Stimulated activated CD8-positive, alpha-beta memory T cell treated with anti-CD3 and anti-CD28 coated beads, Interleukin-2, amount 100 ng/mL, for 48 hours (primary cell): ENCODE results near the gene VAX1.
"Not testable (repeated sequence)": the region's sequence is repeated elsewhere in the genome, so short reads cannot be mapped to it uniquely, and the experiment has no call there.

Source experiments
- DNase-seq, 2 donors: peaks; one replicate each; pipeline ENCODE4 v3.0.0-alpha.2; 2020; ENCODE audit warnings: low read depth in 2 of 2

VAX1 gene

DNA sequence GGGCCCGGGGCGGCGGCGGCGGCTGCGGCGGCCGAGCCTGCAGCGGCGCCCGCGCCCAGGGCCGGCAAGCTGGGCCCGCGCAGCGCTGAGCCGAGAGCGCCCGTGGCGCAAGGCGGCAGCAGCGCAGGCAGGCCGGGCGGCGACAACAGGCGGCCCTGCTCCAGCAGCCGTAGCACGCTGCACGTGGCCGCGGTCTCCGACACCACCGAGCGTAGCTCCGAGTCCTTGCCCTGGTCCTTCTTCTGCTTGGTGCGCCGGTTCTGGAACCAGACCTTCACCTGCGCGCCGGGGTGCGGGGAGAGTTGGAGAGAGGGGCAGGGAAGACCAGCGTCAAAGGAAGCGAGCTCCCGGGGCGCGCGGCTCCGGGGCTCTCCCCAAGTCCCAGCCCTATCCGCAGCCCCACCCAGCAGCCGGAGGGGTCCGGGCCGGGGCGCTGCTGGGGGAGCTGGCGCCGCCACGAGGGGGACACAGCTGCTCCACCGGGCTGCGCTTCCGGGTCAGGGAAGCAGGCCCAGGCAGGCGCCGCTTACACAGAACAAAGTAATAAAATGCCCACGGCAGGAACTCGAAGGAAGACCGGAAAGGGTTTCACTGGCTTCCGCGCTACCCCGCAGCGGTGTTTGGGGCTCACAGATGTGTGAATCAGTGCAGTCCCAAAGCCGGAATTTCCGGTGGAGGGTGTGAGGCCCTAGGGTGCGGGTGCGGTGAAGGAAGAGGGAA lies 3.6 kb downstream of the VAX1 start:
- DNase-seq, result no peak

DNA sequence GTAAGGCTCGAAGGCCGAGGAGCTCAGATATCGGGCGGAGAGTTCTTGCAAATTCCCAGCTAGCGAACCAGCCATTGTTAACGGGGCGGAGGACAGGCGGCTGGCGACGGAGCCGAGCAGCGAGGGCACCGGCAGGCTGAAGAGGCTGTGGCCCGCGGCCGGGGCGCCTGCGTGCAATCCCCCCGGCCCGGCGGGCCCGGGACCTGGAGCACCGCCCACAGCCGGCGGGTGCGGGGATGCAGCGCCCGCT lies 4.1 kb downstream of the VAX1 start:
- DNase-seq, result no peak

DNA sequence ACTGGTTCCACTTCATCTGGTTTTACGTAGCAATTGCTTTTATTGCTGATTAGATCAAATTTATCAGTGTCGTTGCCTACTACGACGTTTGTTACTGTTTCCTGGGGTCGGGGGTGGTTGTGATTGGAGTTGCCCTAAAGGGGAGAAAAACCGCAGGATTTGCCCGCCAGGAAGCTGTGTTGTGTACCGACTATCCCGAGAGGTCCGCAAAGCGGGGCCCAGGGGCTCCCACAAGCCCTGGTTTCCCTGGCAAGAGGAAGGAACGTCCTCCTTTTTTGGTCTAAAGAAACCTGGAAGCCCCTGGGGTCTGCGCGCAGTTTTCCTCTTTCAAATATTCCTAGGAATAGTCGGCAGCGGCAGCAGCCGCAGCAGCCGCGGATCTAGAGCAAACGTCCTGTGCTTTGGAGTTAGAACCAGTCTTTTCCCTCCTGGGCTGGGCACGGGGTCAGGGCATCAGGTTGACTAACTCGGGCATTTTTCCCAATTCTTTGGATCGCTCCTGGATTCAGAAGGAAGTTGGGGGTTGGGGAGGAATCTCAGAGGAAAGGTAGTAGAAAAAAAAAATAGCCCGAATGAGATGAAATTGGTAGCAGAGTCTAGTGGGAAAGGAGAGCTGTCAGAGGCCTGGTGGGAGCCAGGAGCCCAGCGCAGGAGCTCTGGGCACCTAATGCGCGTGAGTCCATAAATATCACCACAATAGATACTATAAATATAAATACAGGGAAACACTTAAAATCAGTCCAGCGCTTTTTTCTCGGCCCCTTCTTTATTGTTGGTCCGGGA lies 4.6 kb downstream of the VAX1 start:
- DNase-seq, result no peak

DNA sequence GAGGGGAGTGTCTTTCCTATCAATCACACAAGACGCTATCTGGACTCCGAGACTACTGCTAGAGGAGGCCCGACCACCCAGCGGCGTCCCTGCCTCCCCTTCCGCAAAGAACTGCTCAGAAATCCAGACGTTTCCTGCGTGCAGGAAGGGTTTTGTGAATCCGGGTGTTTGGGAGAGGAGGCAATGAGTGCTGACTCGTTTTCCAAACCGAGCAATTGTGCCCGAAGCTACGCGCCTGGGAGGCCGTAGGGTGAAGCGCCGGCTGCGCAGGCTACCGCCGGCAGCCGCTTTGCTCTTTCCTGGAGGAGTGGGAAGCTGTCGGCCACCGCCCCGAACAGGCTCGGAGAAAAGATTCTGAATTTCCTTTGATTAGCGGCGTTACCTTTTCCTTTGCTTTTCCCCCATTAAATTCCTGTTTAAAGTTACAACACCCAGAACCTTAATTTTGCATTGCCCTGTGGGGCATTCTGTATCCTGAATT lies 5.3 kb downstream of the VAX1 start:
- DNase-seq, result no peak

DNA sequence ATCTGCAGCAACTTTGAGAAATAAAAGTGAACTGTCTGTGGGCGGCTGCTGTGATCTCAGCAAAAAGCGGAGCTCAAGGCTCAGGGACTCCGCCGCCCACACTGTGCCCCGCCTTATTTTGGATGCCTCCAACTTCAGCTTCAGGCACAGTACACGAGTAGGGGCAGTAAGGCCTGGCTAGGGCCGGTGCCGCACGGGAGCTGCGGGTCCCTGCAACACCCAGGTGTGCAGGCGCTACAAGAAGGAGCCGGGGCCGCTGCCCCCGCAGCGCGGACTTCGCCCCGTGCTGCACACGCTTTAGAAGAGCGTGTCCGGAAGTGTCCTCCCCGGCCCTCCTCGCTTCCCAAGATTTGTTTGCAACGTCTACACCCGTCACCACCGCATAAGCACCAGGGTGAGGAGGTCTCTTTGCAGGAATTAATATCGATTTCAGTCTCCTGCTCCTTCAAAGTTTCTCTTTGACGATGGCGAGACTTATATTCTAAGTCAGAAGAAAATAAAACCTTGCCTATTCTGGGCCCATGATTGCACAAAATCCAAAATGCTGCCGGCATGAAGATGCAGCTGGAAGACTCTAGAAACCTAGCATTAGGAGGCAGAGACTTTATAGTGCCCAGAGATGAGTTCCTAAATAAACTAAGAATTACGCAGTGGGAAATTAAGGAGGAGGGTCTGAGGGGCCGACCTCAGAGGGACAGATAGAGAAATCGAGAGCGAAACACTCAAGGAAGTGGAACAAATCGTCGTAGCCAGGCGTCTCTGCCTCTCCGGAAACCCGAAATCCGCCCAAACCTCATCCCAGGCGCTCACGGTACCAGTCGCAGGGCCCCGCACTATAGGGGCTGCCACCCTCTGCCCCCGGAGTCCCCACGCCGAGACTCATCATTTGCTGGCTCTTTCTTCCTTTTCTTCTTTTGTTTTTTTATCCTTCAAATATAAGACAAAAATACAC lies 6.4 kb downstream of the VAX1 start:
- DNase-seq, result no peak

DNA sequence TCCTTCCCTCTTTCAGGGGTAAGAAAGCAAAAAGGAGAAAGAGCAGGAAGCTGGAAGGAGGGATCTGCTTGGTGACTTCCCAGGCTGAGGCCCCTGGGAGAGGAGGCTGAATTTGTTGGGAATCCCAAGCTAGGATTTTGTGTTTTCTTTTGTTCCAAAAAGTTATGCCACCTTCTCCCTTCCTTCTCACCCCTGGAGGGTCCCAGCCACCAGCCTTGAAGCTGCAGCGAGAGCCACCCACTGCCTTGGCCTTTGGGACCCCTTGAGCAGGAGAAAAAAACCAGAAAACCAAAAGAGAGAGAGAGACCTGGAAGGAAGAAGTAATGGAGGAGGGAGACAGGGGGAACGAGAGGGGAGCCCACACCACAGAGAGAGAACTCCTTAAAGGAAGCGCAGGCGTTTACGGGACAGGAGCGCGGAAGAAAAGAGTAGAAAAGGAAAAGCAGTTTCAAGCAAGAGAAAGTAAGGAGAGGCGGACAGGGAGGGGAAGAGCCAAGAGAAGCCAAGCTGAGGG lies 7.2 kb downstream of the VAX1 start:
- no peak for DNase-seq

DNA sequence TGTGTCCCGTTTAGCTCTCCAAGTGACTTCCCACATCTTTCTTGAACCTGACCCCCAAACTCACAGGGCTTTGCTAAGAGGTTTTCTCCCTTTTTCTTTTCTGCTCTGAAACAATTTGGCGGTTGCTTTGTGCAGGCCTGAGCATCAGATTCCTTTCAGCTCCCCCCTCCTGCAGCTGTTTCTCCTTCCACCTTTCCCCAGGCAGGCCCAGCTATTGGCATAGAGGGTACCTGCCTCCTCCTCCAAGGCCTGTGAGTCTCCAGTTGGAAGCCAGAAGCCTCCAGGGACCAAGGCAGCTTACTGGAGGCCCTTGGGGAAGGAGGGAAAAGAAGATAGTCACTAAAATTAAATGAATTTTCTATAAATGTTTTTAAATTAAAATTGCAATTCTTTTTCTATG lies 7.7 kb downstream of the VAX1 start:
- no peak for DNase-seq

DNA sequence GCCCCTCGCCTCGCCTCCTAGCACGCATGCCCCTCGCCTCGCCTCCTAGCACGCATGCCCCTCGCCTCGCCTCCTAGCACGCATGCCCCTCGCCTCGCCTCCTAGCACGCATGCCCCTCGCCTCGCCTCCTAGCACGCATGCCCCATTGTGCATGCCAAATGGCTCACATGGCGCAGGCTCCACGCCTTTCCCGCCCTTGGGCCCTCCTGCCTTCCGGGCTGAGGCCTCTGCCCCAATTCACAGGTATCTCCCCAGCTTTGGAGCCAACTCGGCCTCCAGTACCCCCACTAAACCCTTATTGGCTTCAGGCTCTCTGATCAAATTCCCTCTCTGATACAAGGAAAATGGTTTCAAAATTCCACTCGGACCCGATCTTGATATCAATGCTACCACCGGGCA lies 11.4 kb downstream of the VAX1 start:
- DNase-seq, result not testable (repeated sequence)

DNA sequence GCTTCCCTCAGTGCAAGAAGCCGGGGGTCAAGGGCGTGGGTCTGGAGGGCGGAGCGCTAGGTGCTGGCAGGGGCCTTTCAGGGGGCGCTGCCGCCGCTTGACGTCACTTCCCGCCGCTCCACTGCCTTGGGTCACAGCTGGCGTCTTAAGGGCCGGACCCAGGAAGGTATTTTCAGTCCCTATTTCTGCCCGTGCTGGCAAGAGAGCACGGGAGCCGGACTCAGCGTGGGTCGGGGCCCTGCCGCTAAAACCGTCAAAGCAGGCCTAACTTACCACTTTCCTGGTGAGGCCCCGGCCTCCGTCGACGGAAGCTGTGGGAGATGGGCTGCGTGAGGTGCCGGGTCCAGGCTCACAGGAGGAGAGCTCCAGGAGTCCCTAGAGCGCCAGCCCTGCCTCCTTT lies 12.0 kb downstream of the VAX1 start:
- no peak for DNase-seq

DNA sequence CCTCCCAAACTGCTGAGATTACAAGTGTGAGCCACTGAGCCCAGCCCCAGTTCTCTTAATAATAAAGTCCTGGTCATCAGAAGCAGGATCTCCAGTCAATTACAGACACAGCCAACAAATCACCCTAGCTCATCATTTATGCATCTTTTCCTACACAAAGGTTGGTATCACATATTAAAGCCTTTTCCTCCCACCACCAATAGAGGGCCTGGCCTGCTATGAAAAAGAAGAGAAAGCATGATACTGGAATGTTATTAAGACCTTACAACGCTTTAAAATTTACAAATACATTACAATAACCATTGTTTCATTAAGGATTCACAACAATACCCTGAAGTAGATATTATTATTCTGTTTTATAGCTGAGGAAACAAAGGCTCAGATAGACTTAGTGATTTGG lies 25.9 kb downstream of the VAX1 start:
- DNase-seq, result no peak

DNA sequence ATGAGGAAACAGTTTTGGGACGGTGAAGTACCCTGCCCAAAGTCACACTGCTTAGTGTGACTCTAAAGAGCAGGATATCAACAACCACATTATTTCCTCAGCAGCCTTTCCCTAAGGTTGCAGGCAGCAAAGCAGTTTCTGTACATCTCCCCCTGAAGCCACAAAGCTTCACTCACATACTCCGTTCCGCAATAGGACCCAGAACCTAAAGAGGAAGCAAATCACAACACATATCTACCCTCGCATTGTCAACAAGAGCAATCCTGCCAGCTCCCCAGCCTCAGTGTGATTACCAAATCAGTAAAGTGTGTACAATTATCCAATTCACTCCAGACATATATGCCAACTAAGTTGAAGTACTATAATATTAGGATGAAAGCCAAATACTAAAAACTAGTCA lies 30.8 kb downstream of the VAX1 start:
- no peak for DNase-seq

DNA sequence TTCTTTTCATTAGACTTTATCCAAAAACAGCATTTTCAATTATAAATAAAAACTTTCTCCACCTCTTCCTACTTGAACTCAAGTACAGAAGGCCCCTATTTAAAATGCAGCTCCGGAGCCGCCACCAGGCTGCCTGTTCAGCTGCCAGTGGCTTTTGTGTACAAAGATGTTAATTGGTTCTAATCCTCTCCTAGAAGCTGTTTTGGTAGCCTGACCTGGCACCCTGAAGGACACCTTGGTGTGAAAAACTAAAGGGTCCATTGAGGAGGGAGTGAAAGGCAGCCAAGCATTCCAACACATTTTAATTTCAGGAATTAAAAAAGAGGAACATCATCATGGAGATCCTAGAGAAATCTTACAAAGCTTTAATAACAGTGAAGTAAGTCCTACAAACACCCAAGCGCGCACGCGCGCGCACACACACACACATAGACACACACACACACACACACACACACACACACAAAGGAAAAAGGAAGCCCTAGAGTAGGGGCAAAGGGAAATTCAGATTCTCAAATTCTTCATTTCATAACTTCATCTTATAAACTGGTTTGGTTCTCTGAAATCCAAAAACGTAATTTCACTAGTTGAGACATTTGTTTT lies 41.4 kb downstream of the VAX1 start:
- no peak for DNase-seq

DNA sequence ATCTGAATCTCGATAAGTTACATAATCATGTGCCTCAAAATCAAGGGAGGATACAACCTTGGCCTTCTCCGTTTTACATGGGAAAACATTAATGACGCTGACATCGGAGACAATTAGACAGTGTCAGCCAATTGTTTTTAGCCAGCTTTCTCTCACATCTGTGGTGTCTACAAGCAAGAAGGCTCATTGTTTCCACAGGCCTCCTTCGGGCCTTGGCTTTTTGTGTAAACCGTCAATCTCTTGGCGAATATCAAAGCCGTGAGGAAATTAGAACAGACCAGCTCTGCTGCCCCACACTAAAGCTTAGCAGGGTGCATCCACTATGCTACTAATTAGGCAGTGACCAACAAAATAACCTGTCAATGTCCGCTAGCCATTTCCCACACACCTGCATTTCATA lies 43.2 kb downstream of the VAX1 start:
- no peak for DNase-seq

DNA sequence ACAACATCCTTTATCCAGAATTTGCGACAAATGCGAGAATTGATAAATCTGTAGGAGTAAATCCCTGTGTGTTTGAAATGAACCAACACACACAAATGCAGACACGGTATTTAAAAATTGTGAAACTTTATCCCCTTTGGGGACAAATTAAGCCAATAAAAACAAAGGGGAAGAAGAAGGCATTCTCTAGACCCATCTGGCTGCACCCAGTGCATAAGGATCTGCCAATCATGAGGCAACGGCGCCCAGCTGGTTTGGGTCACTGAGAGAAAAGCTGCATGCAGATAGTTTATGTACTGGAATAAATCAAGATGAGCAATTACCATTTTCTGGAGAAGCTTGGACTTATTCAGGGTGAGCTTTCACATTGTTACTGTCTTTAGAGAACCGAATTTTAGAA lies 45.7 kb downstream of the VAX1 start:
- no peak for DNase-seq

DNA sequence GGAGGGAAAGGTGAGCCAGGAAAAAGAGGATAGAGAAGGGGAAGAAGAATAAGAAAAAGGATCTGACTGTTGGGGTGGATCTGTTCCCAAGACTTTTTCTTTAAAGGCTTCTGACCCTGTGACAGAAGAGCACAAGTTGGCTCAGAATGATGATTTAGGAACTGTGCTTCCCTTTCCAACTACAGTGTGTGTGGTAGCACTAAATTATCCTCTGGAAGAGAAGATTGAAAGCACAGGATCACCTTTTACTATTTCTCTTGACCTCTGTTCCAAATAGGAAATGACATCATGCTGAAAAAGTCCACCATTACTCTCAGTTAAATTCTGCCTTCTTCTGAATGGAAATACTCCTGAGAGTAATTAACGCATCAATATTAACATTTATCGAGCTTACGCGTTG lies 47.2 kb downstream of the VAX1 start:
- no peak for DNase-seq

DNA sequence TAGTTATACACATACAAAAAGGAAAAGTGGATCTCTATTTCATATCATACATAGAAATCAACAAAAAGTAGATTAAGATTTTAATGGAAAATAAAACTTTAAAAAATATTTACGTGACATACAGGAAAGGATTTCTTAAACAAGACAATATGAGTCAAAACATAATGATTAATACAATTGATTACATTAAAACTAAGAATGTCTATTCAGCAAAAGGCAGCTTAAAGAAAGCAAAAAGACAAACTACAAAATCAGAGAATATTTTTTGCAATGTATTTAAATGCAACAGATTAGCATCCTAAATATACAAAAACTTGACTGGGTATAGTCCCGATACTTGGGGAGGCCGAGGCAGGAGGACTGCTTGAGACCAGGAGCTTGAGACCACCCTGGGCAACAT lies 50.5 kb downstream of the VAX1 start:
- DNase-seq, result no peak

DNA sequence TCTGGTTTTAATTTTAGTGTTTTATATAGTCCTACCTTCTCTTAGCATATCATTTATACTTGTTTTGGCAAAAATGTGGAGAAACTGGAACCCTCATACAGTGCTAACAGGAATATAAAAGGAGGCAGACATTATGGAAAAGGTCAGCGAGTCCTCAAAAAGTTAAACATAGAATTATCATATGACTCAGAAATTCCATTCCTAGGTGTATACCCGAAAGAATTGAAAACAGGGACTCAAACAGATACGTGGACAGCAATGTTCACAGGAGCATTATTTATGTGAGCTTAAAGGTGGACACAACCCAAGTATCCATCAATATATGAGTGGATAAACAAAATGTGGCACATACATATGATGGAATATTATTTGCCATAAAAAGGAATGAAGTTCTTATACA lies 51.5 kb downstream of the VAX1 start:
- DNase-seq, result no peak

DNA sequence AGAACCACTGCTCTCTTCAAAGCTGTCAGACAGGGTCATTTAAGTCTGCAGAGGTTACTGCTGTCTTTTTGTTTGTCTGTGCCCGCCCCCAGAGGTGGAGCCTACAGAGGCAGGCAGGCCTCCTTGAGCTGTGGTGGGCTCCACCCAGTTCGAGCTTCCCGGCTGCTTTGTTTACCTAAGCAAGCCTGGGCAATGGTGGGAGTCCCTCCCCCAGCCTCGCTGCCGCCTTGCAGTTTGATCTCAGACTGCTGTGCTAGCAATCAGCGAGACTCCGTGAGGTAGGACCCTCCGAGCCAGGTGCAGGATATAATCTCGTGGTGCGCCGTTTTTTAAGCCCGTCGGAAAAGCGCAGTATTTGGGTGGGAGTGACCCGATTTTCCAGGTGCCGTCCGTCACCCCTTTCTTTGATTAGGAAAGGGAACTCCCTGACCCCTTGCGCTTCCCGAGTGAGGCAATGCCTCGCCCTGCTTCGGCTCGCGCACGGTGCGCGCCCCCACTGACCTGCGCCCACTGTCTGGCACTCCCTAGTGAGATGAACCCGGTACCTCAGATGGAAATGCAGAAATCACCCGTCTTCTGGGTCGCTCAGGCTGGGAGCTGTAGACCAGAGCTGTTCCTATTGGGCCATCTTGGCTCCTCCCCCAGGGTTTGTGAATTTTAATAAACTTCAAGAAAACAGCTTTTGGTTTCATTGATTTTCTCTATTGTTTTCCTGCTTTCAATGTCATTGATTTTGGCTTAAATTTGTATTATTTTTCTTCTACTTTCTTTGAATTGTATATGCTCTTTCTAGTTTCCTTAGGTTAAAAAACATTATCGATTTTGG lies 53.4 kb downstream of the VAX1 start:
- DNase-seq, result not testable (repeated sequence)
